GM18858 (cell line): ENCODE data around the gene CDYL2.
A peak's percentile ranks its signal among the peaks of the same experiment; 100 is the strongest.

Source experiments
- ATAC-seq: cut with Tn5 transposase; IDR thresholded peaks from one replicate; pipeline ENCODE4 v1.9.1; 2021; ENCODE audit not compliant: unreplicated experiment

The CDYL2 gene

GRCh38 chr16:80637621-80638020 is 166.8 kb downstream of the CDYL2 start:
- no peak for ATAC-seq

- ATAC-seq: no peak
Measured at GRCh38 chr16:80631581-80631980, 172.8 kb downstream of the CDYL2 start.

GRCh38 chr16:80628254-80628653 is 176.1 kb downstream of the CDYL2 start:
- ATAC-seq: no peak

GRCh38 chr16:80627108-80627507 is 177.3 kb downstream of the CDYL2 start:
- peak; percentile 100 for ATAC-seq

- ATAC-seq: no peak
Measured at GRCh38 chr16:80623376-80623775, 181.0 kb downstream of the CDYL2 start.

GRCh38 chr16:80622007-80622406 is 182.4 kb downstream of the CDYL2 start:
- no peak for ATAC-seq

- ATAC-seq: no peak
Measured at GRCh38 chr16:80620736-80621605, 183.4 kb downstream of the CDYL2 start.

GRCh38 chr16:80619824-80620223 is 184.6 kb downstream of the CDYL2 start:
- ATAC-seq: no peak

- no peak for ATAC-seq
Measured at GRCh38 chr16:80618862-80619648, 185.3 kb downstream of the CDYL2 start.

GRCh38 chr16:80616362-80616761 is 188.0 kb downstream of the CDYL2 start:
- no peak for ATAC-seq

GRCh38 chr16:80615735-80616134 is 188.7 kb downstream of the CDYL2 start:
- ATAC-seq: no peak

- no peak for ATAC-seq
Measured at GRCh38 chr16:80614908-80615671, 189.3 kb downstream of the CDYL2 start.

- ATAC-seq: no peak
Measured at GRCh38 chr16:80612461-80613017, 191.9 kb downstream of the CDYL2 start.

- ATAC-seq: no peak
Measured at GRCh38 chr16:80611930-80612327, 192.5 kb downstream of the CDYL2 start.

GRCh38 chr16:80611171-80611929 is 193.0 kb downstream of the CDYL2 start:
- ATAC-seq: no peak

- ATAC-seq: no peak
Measured at GRCh38 chr16:80610481-80611156, 193.8 kb downstream of the CDYL2 start.

- no peak for ATAC-seq
Measured at GRCh38 chr16:80608946-80609345, 195.5 kb downstream of the CDYL2 start.

- ATAC-seq: no peak
Measured at GRCh38 chr16:80607204-80607603, 197.2 kb downstream of the CDYL2 start.

GRCh38 chr16:80606221-80606766 is 198.1 kb downstream of the CDYL2 start:
- ATAC-seq: no peak
